IMR-90 (cell line): ENCODE measurements around the gene COX7A2L. TPM values are rescaled to one million over a fixed set of nuclear protein-coding genes. Genes with fewer than 3 reads are reported as not detected.

Experiments
- ATAC-seq: fragments of 200-7000 bp; cut with Tn5 transposase; 2 replicates; pipeline ENCODE4 v1.9.1; 2020; ENCODE audit warnings: low read depth, mild to moderate bottlenecking, moderate library complexity
- BruUV-seq: library from RNA; stranded (reverse); fragments of 400-500 nt; replicated peaks from 2 replicates; lab custom pipeline; 2021; lab: Mats Ljungman, UMichigan
- CTCF ChIA-PET: fragments of 300-600 bp; formaldehyde crosslinking; extraction: SDS; loops from one replicate; lab custom pipeline; 2021; ENCODE audit warnings: antibody characterized with exemption; lab: Yijun Ruan, JAX
- POLR2A ChIA-PET: fragments of 300-600 bp; sonication (Branson Sonifier 250); formaldehyde crosslinking; loops from one replicate; lab custom pipeline; 2022; ENCODE audit warnings: antibody characterized with exemption; ENCODE audit not compliant: unreplicated experiment; lab: Charles Lee
- DNase-seq: peaks from one replicate; pipeline ENCODE4 v3.0.0; 2013
- H2AFZ ChIP-seq: replicated peaks from 2 replicates; pipeline ENCODE3; 2013; ENCODE audit warnings: low read length, mild to moderate bottlenecking; ENCODE audit not compliant: poor library complexity
- H2AK5ac ChIP-seq: 2 replicates; pipeline ENCODE4 v1.6.1; 2013; ENCODE audit warnings: low read depth, low read length, inconsistent platforms
- H2AK9ac ChIP-seq: replicated peaks from 2 replicates; pipeline ENCODE3; 2013; ENCODE audit warnings: mild to moderate bottlenecking, low read depth, low read length, moderate library complexity; ENCODE audit not compliant: poor library complexity
- H2BK120ac ChIP-seq: 2 replicates; pipeline ENCODE4 v1.6.1; 2013; ENCODE audit warnings: low read depth, low read length, inconsistent platforms
- H2BK15ac ChIP-seq: 3 replicates; pipeline ENCODE4 v1.6.1; 2013; ENCODE audit warnings: low read depth, low read length, inconsistent platforms
- H2BK20ac ChIP-seq: 2 replicates; pipeline ENCODE4 v1.6.1; 2013; ENCODE audit warnings: low read depth, mild to moderate bottlenecking, inconsistent platforms, low read length, moderate library complexity
- H2BK5ac ChIP-seq: 2 replicates; pipeline ENCODE4 v1.6.1; 2013; ENCODE audit warnings: mild to moderate bottlenecking, low read depth, low read length, inconsistent platforms; ENCODE audit not compliant: poor library complexity, severe bottlenecking
- H3K14ac ChIP-seq: replicated peaks from 2 replicates; pipeline ENCODE4 v1.6.1; 2013; ENCODE audit warnings: low read depth, low read length, inconsistent platforms
- H3K18ac ChIP-seq: 2 replicates; pipeline ENCODE4 v1.6.1; 2013; ENCODE audit warnings: low read depth, low read length, control low read depth
- H3K23ac ChIP-seq: 2 replicates; pipeline ENCODE4 v1.6.1; 2013; ENCODE audit warnings: low read depth, low read length, inconsistent platforms
- H3K27ac ChIP-seq: 2 replicates; pipeline ENCODE4 v1.5.1; 2013; ENCODE audit warnings: mild to moderate bottlenecking, control low read depth, low read length; ENCODE audit not compliant: insufficient read depth
- H3K27me3 ChIP-seq: 2 replicates; pipeline ENCODE4 v1.6.1; 2013; ENCODE audit warnings: low read length; ENCODE audit not compliant: control insufficient read depth, insufficient read depth
- H3K36me3 ChIP-seq: 2 replicates; pipeline ENCODE4 v1.6.1; 2013; ENCODE audit warnings: low read length, mixed read lengths; ENCODE audit not compliant: control insufficient read depth, insufficient read depth
- H3K4ac ChIP-seq: 2 replicates; pipeline ENCODE4 v1.6.1; 2013; ENCODE audit warnings: low read depth, low read length, inconsistent platforms
- H3K4me1 ChIP-seq: 2 replicates; pipeline ENCODE4 v1.6.1; 2013; ENCODE audit warnings: low read length, mixed read lengths; ENCODE audit not compliant: control insufficient read depth, insufficient read depth
- H3K4me2 ChIP-seq: 2 replicates; pipeline ENCODE4 v1.6.1; 2013; ENCODE audit warnings: low read depth, mild to moderate bottlenecking, control low read depth, low read length, moderate library complexity
- H3K4me3 ChIP-seq: 2 replicates; pipeline ENCODE4 v1.5.1; 2013; ENCODE audit warnings: low read depth, mild to moderate bottlenecking, control low read depth, low read length, moderate library complexity; ENCODE audit not compliant: insufficient read depth
- H3K56ac ChIP-seq: 2 replicates; pipeline ENCODE4 v1.6.1; 2013; ENCODE audit warnings: low read length, inconsistent platforms; ENCODE audit not compliant: insufficient read depth; ENCODE audit errors: extremely low read depth
- H3K79me1 ChIP-seq, 2 experiments: 2 replicates each; pipeline ENCODE4 v1.6.1; 2013; ENCODE audit warnings: low read length in 2 of 2, inconsistent platforms in 1 of 2, low read depth in 1 of 2
- H3K9ac ChIP-seq: 2 replicates; pipeline ENCODE4 v1.6.1; 2013; ENCODE audit warnings: low read depth, low read length, control low read depth
- H3K9me1 ChIP-seq: 2 replicates; pipeline ENCODE4 v1.6.1; 2013; ENCODE audit warnings: low read length, inconsistent platforms; ENCODE audit not compliant: insufficient read depth
- H3K9me3 ChIP-seq: 2 replicates; pipeline ENCODE4 v1.6.1; 2013; ENCODE audit warnings: low read length; ENCODE audit not compliant: control insufficient read depth, insufficient read depth
- H4K20me1 ChIP-seq: 2 replicates; pipeline ENCODE4 v1.6.1; 2013; ENCODE audit warnings: low read length, inconsistent platforms; ENCODE audit not compliant: insufficient read depth
- H4K5ac ChIP-seq: 2 replicates; pipeline ENCODE4 v1.6.1; 2013; ENCODE audit warnings: mild to moderate bottlenecking, low read depth, low read length, control low read depth
- H4K8ac ChIP-seq, 2 experiments: 2 replicates each; pipeline ENCODE4 v1.6.1; 2013; ENCODE audit warnings: low read depth in 2 of 2, low read length in 2 of 2, control low read depth in 1 of 2, inconsistent platforms in 1 of 2
- H4K91ac ChIP-seq: 2 replicates; pipeline ENCODE4 v1.6.1; 2013; ENCODE audit warnings: low read depth, low read length, inconsistent platforms; ENCODE audit not compliant: insufficient read depth
- BHLHE40 ChIP-seq: fragments of 150-350 bp; IDR thresholded peaks from 2 replicates; pipeline ENCODE4 v1.6.1; 2016; ENCODE audit warnings: mild to moderate bottlenecking, low read depth, low read length
- CTCF ChIP-seq: conservative IDR thresholded peaks from 2 replicates; pipeline ENCODE4 v1.5.1; 2012; ENCODE audit warnings: mild to moderate bottlenecking, low read depth, low read length, improper control_type of control experiment
- MAZ ChIP-seq: IDR thresholded peaks from 2 replicates; pipeline ENCODE4 v1.6.1; 2012; ENCODE audit warnings: low read depth, mild to moderate bottlenecking, low read length, improper control_type of control experiment, moderate library complexity, borderline replicate concordance
- RAD21 ChIP-seq: IDR thresholded peaks from 2 replicates; pipeline ENCODE4 v1.6.1; 2012; ENCODE audit warnings: low read length, improper control_type of control experiment
- RCOR1 ChIP-seq: IDR thresholded peaks from 2 replicates; pipeline ENCODE4 v1.6.1; 2012; ENCODE audit warnings: mild to moderate bottlenecking, low read length, improper control_type of control experiment; ENCODE audit not compliant: insufficient replicate concordance
- RFX5 ChIP-seq: IDR thresholded peaks from 2 replicates; pipeline ENCODE4 v1.8.0; 2012; ENCODE audit warnings: low read depth, mild to moderate bottlenecking, low read length, moderate library complexity
- SMC3 ChIP-seq: fragments of 150-350 bp; IDR thresholded peaks from 2 replicates; pipeline ENCODE4 v1.6.1; 2016; ENCODE audit warnings: low read depth, mild to moderate bottlenecking, antibody characterized with exemption, low read length, moderate library complexity
- USF2 ChIP-seq: fragments of 150-350 bp; IDR thresholded peaks from 2 replicates; pipeline ENCODE4 v1.6.1; 2017; ENCODE audit warnings: mild to moderate bottlenecking, antibody characterized with exemption, low read length, low read depth
- WGBS, 2 experiments: methylation state at CpG; one replicate each; pipeline versions ENCODE4 v1.1.5 to v1.1.7; 2013; ENCODE audit warnings: missing lambda C conversion rate in 2 of 2; ENCODE audit not compliant: insufficient read length in 1 of 2; ENCODE audit errors: extremely low coverage in 2 of 2; 5-methylcytosine and 5-hydroxymethylcytosine counted together
- dilution Hi-C: fragments of 300-500 bp; cut with HindIII; formaldehyde crosslinking; loops from one replicate; pipeline ENCODE4 v1.14.3; 2018; ENCODE audit warnings: low sequenced_read_pairs; ENCODE audit not compliant: unreplicated experiment
- in situ Hi-C: fragments of 300-500 bp; cut with MboI; formaldehyde crosslinking; loops from 3 replicates; pipeline ENCODE4 v1.14.3; 2019; ENCODE audit warnings: low sequenced_read_pairs, inconsistent platforms, mixed read lengths
- intact Hi-C: fragments of 100-400 bp; cut with micrococcal nuclease; formaldehyde crosslinking; loops from 2 replicates; pipeline ENCODE4 v1.10.0; 2022
- polyA plus RNA-seq, 3 experiments: library from polyadenylated mRNA; depleted of rRNA; stranded (reverse); fragments of >200 nt; gene quantifications; 2 replicates each; pipeline ENCODE4 v1.2.3, GENCODE V29; 2012; ENCODE audit warnings: low replicate concordance in 1 of 3
- total RNA-seq: library from RNA; depleted of rRNA; stranded (reverse); fragments of >200 nt; gene quantifications from 2 replicates; pipeline ENCODE4 v1.2.3, GENCODE V29; 2012

Gene COX7A2L
- total and polyA plus RNA-seq, 2 of the 4 experiments (the other 2 are of a cell fraction): 123 to 132 TPM

- Histone ChIP-seq H3K9me3 (no peaks in the 10 kb centered on the region; the same call in 1 of the 2 replicates), H3K4ac (no peak overlapping the region), H3K27ac (no peak overlapping the region), H3K36me3 (no peaks in the 10 kb centered on the region), H2BK120ac (no peak overlapping the region), H4K5ac (no peak overlapping the region), H2BK20ac (no peak overlapping the region), H4K91ac (no peak overlapping the region), H4K8ac (no peak overlapping the region), H3K18ac (no peak overlapping the region), H3K4me1 (no peaks in the 10 kb centered on the region), H3K23ac (no peak overlapping the region), H3K9ac (no peak overlapping the region), H2AK5ac (no peak overlapping the region), H2AK9ac (no peak overlapping the region), H2AFZ (no peak overlapping the region), H2BK5ac (no peak overlapping the region), H3K14ac (no peak overlapping the region), H3K56ac (no peak overlapping the region), H3K4me3 (no peak overlapping the region), H3K4me2 (no peak overlapping the region), H3K9me1 (no peaks in the 10 kb centered on the region), H4K20me1 (no peaks in the 10 kb centered on the region), H3K79me1 (no peaks in the 10 kb centered on the region), H2BK15ac (no peak overlapping the region), H3K27me3 (peaks cover 13% of the 10 kb centered on the region)
- in situ Hi-C loops (no loop called here), dilution Hi-C loops (no loop called here), intact Hi-C loops (no loop called here)
- no peak for TF ChIP-seq CTCF
- TF ChIP-seq RFX5: no peak
- no peak for TF ChIP-seq RAD21
- no peak for TF ChIP-seq RCOR1
- TF ChIP-seq MAZ: no peak
- no peak for TF ChIP-seq USF2
- no peak for TF ChIP-seq BHLHE40
- TF ChIP-seq SMC3: no peak
- ATAC-seq: no peak
- no CpG with 5 or more reads among the region's 4 CpGs for WGBS, 2 experiments
- CTCF ChIA-PET: interaction anchor here (0.6 kb wide), 1 partner anchor 124 kb away, joined by 5 read pairs; no protein-coding TSS in a partner anchor
- POLR2A ChIA-PET: interaction anchor here (0.6 kb wide), 2 partner anchors 52 to 106 kb away, joined by 3 to 5 read pairs; no protein-coding TSS in a partner anchor
- no TSS peak for BruUV-seq
- no peak for DNase-seq
Measured at GRCh38 chr2:42404676-42405075, 43.7 kb upstream of the COX7A2L start.
